K562 (cell line): ENCODE measurements around the gene WFDC2. TPM values are rescaled to one million over a fixed set of nuclear protein-coding genes. Genes with fewer than 3 reads are reported as not detected.

Experiments used
- ATAC-seq: fragments of 200-7000 bp; cut with Tn5 transposase; 3 replicates; pipeline ENCODE4 v1.9.1; 2020; ENCODE audit warnings: moderate library complexity
- BruUV-seq: library from RNA; stranded (reverse); fragments of 400-500 nt; replicated peaks from 2 replicates; lab custom pipeline; 2021; lab: Mats Ljungman, UMichigan
- CTCF ChIA-PET: fragments of 300-600 bp; formaldehyde crosslinking; extraction: SDS; loops from one replicate; lab custom pipeline; 2021; ENCODE audit warnings: low intra/inter-chr PET ratio; lab: Yijun Ruan, JAX
- POLR2A ChIA-PET: fragments of 300-600, 350-650 bp; sonication (Branson Sonifier 250); formaldehyde crosslinking; extraction: SDS; loops from one replicate; lab custom pipeline; 2021; ENCODE audit warnings: antibody characterized with exemption, inconsistent platforms; lab: Yijun Ruan, JAX
- DNase-seq, 4 experiments: peaks; one replicate each; pipeline versions ENCODE4 v3.0.0 to v3.0.0-alpha.2; 2011 to 2018; ENCODE audit warnings: low spot score in 3 of 4, mixed read lengths in 3 of 4; ENCODE audit errors: extremely low read depth in 1 of 4
- FAIRE-seq: peaks from 2 replicates; lab custom pipeline; 2011; peaks lifted over from hg19 to GRCh38; lab: Jason Lieb, UNC
- H2AFZ ChIP-seq: 2 replicates; pipeline ENCODE4 v1.6.0; 2011; ENCODE audit warnings: low read depth, low read length, control low read depth, inconsistent platforms
- H3K27ac ChIP-seq: fragments of 200-600 bp; 3 replicates; pipeline ENCODE4 v1.8.0; 2011; ENCODE audit warnings: low read depth, mild to moderate bottlenecking, control low read depth, inconsistent platforms, low read length, moderate library complexity, mixed read lengths; ENCODE audit errors: extremely low read depth
- H3K27me3 ChIP-seq, 2 experiments: fragments of 300-600 bp in 1 of 2; 2 replicates in 1 of 2; 3 replicates in 1 of 2; pipeline versions ENCODE4 v1.6.0 to v1.8.0; 2011; ENCODE audit warnings: inconsistent platforms in 2 of 2, low read length in 2 of 2, mild to moderate bottlenecking in 1 of 2, mixed read lengths in 1 of 2, moderate library complexity in 1 of 2; ENCODE audit not compliant: control insufficient read depth in 2 of 2, insufficient read depth in 2 of 2
- H3K36me3 ChIP-seq: fragments of 300-600 bp; 3 replicates; pipeline ENCODE4 v1.8.0; 2011; ENCODE audit warnings: mild to moderate bottlenecking, low read length, inconsistent platforms; ENCODE audit not compliant: control insufficient read depth, insufficient read depth
- H3K4me1 ChIP-seq, 2 experiments: fragments of 200-600 bp in 1 of 2; replicated peaks in 1 of 2; 2 replicates in 1 of 2; 3 replicates in 1 of 2; pipeline versions ENCODE4 v1.5.1 to v1.8.0; 2011; ENCODE audit warnings: inconsistent platforms in 2 of 2, low read length in 2 of 2, mild to moderate bottlenecking in 1 of 2, mixed read lengths in 1 of 2, moderate library complexity in 1 of 2; ENCODE audit not compliant: control insufficient read depth in 2 of 2, insufficient read depth in 2 of 2
- H3K4me2 ChIP-seq: 2 replicates; pipeline ENCODE4 v1.6.1; 2011; ENCODE audit warnings: low read length, control low read depth, inconsistent platforms, mixed read lengths; ENCODE audit not compliant: insufficient read depth
- H3K4me3 ChIP-seq: fragments of 200-600 bp; sonication (generic), shearing (Covaris generic); 2 replicates; pipeline ENCODE4 v1.5.1; 2016; ENCODE audit warnings: control low read depth, inconsistent platforms
- H3K79me2 ChIP-seq: fragments of 200-600 bp; 3 replicates; pipeline ENCODE4 v1.8.0; 2011; ENCODE audit warnings: low read length, inconsistent platforms; ENCODE audit not compliant: control insufficient read depth, insufficient read depth
- H3K9ac ChIP-seq, 2 experiments: 2 replicates each; pipeline versions ENCODE4 v1.6.0 to v1.6.1; 2011; ENCODE audit warnings: low read depth in 2 of 2, low read length in 2 of 2, control low read depth in 1 of 2, inconsistent platforms in 1 of 2, mild to moderate bottlenecking in 1 of 2, mixed read lengths in 1 of 2; ENCODE audit not compliant: insufficient read depth in 1 of 2
- H3K9me1 ChIP-seq: one replicate; pipeline ENCODE4 v1.6.0; 2011; ENCODE audit warnings: inconsistent platforms, mild to moderate bottlenecking, low read length, moderate library complexity; ENCODE audit not compliant: control insufficient read depth, insufficient read depth
- H3K9me3 ChIP-seq: replicated peaks from 2 replicates; pipeline ENCODE4 v1.5.1; 2011; ENCODE audit warnings: low read depth, low read length, inconsistent platforms; ENCODE audit not compliant: control insufficient read depth, insufficient read depth
- H4K20me1 ChIP-seq: replicated peaks from 2 replicates; pipeline ENCODE4 v1.6.1; 2011; ENCODE audit warnings: low read length, inconsistent platforms, mixed read lengths; ENCODE audit not compliant: control insufficient read depth, insufficient read depth
- ATF1 ChIP-seq, 2 experiments: fragments of 450-650 bp in 1 of 2; IDR thresholded peaks; 2 replicates each; pipeline ENCODE4 v1.6.1; 2016; ENCODE audit warnings: missing compliant biosample characterization in 1 of 2, missing genetic modification characterization in 1 of 2
- CCNT2 ChIP-seq: IDR thresholded peaks from 2 replicates; pipeline ENCODE4 v1.6.1; 2011; ENCODE audit warnings: borderline replicate concordance, low read depth, mild to moderate bottlenecking, moderate library complexity, mixed read lengths, low read length; ENCODE audit not compliant: insufficient read length; ENCODE audit errors: extremely low read depth
- KLF10 ChIP-seq: fragments of 250-450 bp; sonication (Bioruptor Pico); IDR thresholded peaks from 2 replicates; pipeline ENCODE4 v1.6.1; 2021; ENCODE audit warnings: matching md5 sums
- NELFE ChIP-seq: IDR thresholded peaks from 2 replicates; pipeline ENCODE4 v1.6.1; 2011; ENCODE audit warnings: mild to moderate bottlenecking; ENCODE audit not compliant: insufficient read depth, insufficient read length
- NFYB ChIP-seq: IDR thresholded peaks from 2 replicates; pipeline ENCODE4 v1.6.1; 2011; ENCODE audit warnings: mild to moderate bottlenecking, moderate library complexity; ENCODE audit not compliant: insufficient read length; ENCODE audit errors: extremely low read depth
- PTRF ChIP-seq: fragments of 450-650 bp; IDR thresholded peaks from 2 replicates; pipeline ENCODE4 v1.6.1; 2016; ENCODE audit warnings: mild to moderate bottlenecking, missing genetic modification characterization, missing compliant biosample characterization
- WGBS: fragments of 100-300 bp; shearing (Covaris generic); methylation state at CpG from one replicate; pipeline ENCODE4 v1.1.6; 2016; ENCODE audit warnings: low coverage, mixed read lengths; ENCODE audit not compliant: insufficient coverage; ENCODE audit errors: missing lambda C conversion rate; 5-methylcytosine and 5-hydroxymethylcytosine counted together
- in situ Hi-C: fragments of 300-500 bp; cut with MboI; formaldehyde crosslinking; loops from 4 replicates; pipeline ENCODE4 v1.15.0; 2018; ENCODE audit warnings: inconsistent platforms, mixed read lengths
- intact Hi-C: fragments of 100-400 bp; cut with micrococcal nuclease; formaldehyde crosslinking; loops from 2 replicates; pipeline ENCODE4 v1.14.2; 2022
- polyA plus RNA-seq, 8 experiments: library from polyadenylated mRNA; depleted of rRNA in 4 of 8; stranded (reverse) in 5 of 8; unstranded in 3 of 8; fragments of >200 nt; fragmentation: Nextera tagmentation in 2 of 8; fragmentation: Illumina TruSeq in 1 of 8; extraction: Ambion mirVana in 2 of 8; extraction: Trizol in 1 of 8; gene quantifications; 2 replicates each; pipeline versions ENCODE4 v1.2.1 to v1.2.3, GENCODE V29; 2011 to 2014; ENCODE audit warnings: inconsistent platforms in 1 of 8, missing spikeins in 1 of 8
- total RNA-seq, 7 experiments: library from RNA; depleted of rRNA in 6 of 7; stranded (reverse); fragments of >200 nt in 6 of 7; fragmentation: Illumina TruSeq in 2 of 7; extraction: Trizol in 2 of 7; gene quantifications; 2 replicates each; pipeline versions ENCODE4 v1.2.1 to v1.2.3, GENCODE V29; 2011 to 2021; ENCODE audit warnings: low replicate concordance in 1 of 7

WFDC2 gene
- total and polyA plus RNA-seq, 9 of the 15 experiments (the other 6 are each of a cell fraction or from before 2014, with no cell fraction given): not detected

GRCh38 chr20:45503403-45503802 is 33.9 kb downstream of the WFDC2 start:
- in situ Hi-C loops (no loop called here), intact Hi-C loops (no loop called here)
- no peaks in the 10 kb centered on the region for H3K9me3 ChIP-seq
- H3K27me3 ChIP-seq: peaks cover 8 to 9% of the 10 kb centered on the region in 2 experiments; a peak in 3 of 5 replicates
- H3K4me2 ChIP-seq: no peak overlapping the region
- 0% methylated on average over 2 of the region's 2 CpGs for WGBS
- ATAC-seq: no peak
- no peak overlapping the region for H3K27ac ChIP-seq
- no TSS peak for BruUV-seq
- H3K4me3 ChIP-seq: no peak overlapping the region
- no peaks in the 10 kb centered on the region for H3K36me3 ChIP-seq
- no peak overlapping the region for H2AFZ ChIP-seq
- H3K79me2 ChIP-seq: no peaks in the 10 kb centered on the region
- no peaks in the 10 kb centered on the region for H3K9me1 ChIP-seq
- ChIA-PET CTCF (no interaction called here), POLR2A (interaction anchor here (0.5 kb wide), 1 partner anchor 74 kb away, joined by 3 read pairs; no protein-coding TSS in a partner anchor)
- no peaks in the 10 kb centered on the region for H4K20me1 ChIP-seq
- no peak for DNase-seq
- no peak for TF ChIP-seq NELFE
- no peak for TF ChIP-seq ATF1 (CRISPR knock-in tag; IDR thresholded peaks at IDR 0.05)
- TF ChIP-seq ATF1 (tag; IDR thresholded peaks at IDR 0.05): peak; percentile 49
- no peak overlapping the region for H3K9ac ChIP-seq
- peaks cover 0 to 7% of the 10 kb centered on the region in 2 experiments; a peak in 2 of 5 replicates for H3K4me1 ChIP-seq
- no peak for FAIRE-seq

- no peak overlapping the region for H3K27ac ChIP-seq
- ChIA-PET CTCF (no interaction called here), POLR2A (interaction anchor here (1.0 kb wide), 1 partner anchor 13 kb away, joined by 3 read pairs; no protein-coding TSS in a partner anchor)
- intact Hi-C loops: no loop called here
- H3K9me3 ChIP-seq: no peaks in the 10 kb centered on the region
- no peaks in the 10 kb centered on the region for H3K36me3 ChIP-seq
- H3K4me3 ChIP-seq: no peak overlapping the region
- no peaks in the 10 kb centered on the region for H3K9me1 ChIP-seq
- no TSS peak for BruUV-seq
- no peak for DNase-seq
- H3K27me3 ChIP-seq: peaks cover 0 to 1% of the 10 kb centered on the region in 2 experiments; a peak in 1 of 5 replicates
- in situ Hi-C loops: no loop called here
- peaks cover 0 to 7% of the 10 kb centered on the region in 2 experiments; a peak in 3 of 5 replicates for H3K4me1 ChIP-seq
- H3K79me2 ChIP-seq: no peaks in the 10 kb centered on the region
- FAIRE-seq: no peak
- H2AFZ ChIP-seq: no peak overlapping the region
- no peak overlapping the region for H3K4me2 ChIP-seq
- no peak; the same call in 2 of the 3 replicates for ATAC-seq
- TF ChIP-seq CCNT2 (no peak), KLF10 (CRISPR knock-in tag) (no peak), NFYB (peak; percentile 53), PTRF (no peak)
- TF ChIP-seq, all 486 proteins: peak for 1
- 5% methylated on average over 2 of the region's 2 CpGs for WGBS
- no peak overlapping the region for H3K9ac ChIP-seq
- no peaks in the 10 kb centered on the region for H4K20me1 ChIP-seq
Measured at GRCh38 chr20:45506398-45506797, 36.8 kb downstream of the WFDC2 start.
